GM06990 (cell line): ENCODE data around the gene ERC2.

ENCODE experiments used
- DNase-seq: peaks from one replicate; pipeline ENCODE4 v3.0.0-alpha.2; 2011; ENCODE audit not compliant: insufficient read length; ENCODE audit errors: extremely low read depth
- H3K27me3 ChIP-seq: replicated peaks from 2 replicates; pipeline ENCODE4 v1.6.0; 2011; ENCODE audit warnings: low read length; ENCODE audit not compliant: control insufficient read depth, insufficient read depth
- H3K36me3 ChIP-seq: 2 replicates; pipeline ENCODE4 v1.5.1; 2011; ENCODE audit warnings: low read length; ENCODE audit not compliant: control insufficient read depth, insufficient read depth
- H3K4me3 ChIP-seq: replicated peaks from 2 replicates; pipeline ENCODE4 v1.5.1; 2011; ENCODE audit warnings: low read depth, mild to moderate bottlenecking, control low read depth, low read length
- CTCF ChIP-seq: IDR thresholded peaks from 2 replicates; pipeline ENCODE4 v1.5.1; 2011; ENCODE audit warnings: low read length, control low read depth, mild to moderate bottlenecking, inconsistent platforms; ENCODE audit not compliant: insufficient read depth, poor library complexity, severe bottlenecking

The ERC2 gene

GRCh38 chr3:56398659-56399058, 69.6 kb downstream of the ERC2 start:
- no peak for DNase-seq
- TF ChIP-seq CTCF = no peak
- H3K36me3 ChIP-seq = no peaks in the 10 kb centered on the region
- no peak overlapping the region for H3K4me3 ChIP-seq
- no peaks in the 10 kb centered on the region; the same call in 1 of the 2 replicates for H3K27me3 ChIP-seq

- no peaks in the 10 kb centered on the region for H3K36me3 ChIP-seq
- no peak for DNase-seq
- no peaks in the 10 kb centered on the region; the same call in 1 of the 2 replicates for H3K27me3 ChIP-seq
- no peak for TF ChIP-seq CTCF
- H3K4me3 ChIP-seq = no peak overlapping the region
Measured at GRCh38 chr3:56397798-56398197, 70.5 kb downstream of the ERC2 start.

- DNase-seq = no peak
- no peak for TF ChIP-seq CTCF
Measured at GRCh38 chr3:56389183-56389830, 79.0 kb downstream of the ERC2 start.

GRCh38 chr3:56383092-56383491, 85.2 kb downstream of the ERC2 start:
- Histone ChIP-seq H3K36me3 (no peaks in the 10 kb centered on the region), H3K27me3 (no peaks in the 10 kb centered on the region; the same call in 1 of the 2 replicates), H3K4me3 (no peak overlapping the region)
- no peak for DNase-seq
- no peak for TF ChIP-seq CTCF

More at GRCh38 chr3:56389183-56389830, 79.0 kb downstream of the ERC2 start:
- Histone ChIP-seq H3K27me3 (no peaks in the 10 kb centered on the region), H3K36me3 (no peaks in the 10 kb centered on the region), H3K4me3 (no peak overlapping the region)

- Histone ChIP-seq H3K27me3 (no peaks in the 10 kb centered on the region; the same call in 1 of the 2 replicates), H3K36me3 (no peaks in the 10 kb centered on the region), H3K4me3 (no peak overlapping the region)
- DNase-seq = no peak
- TF ChIP-seq CTCF = no peak
Measured at GRCh38 chr3:56379723-56380287, 88.5 kb downstream of the ERC2 start.

GRCh38 chr3:56375654-56376053, 92.6 kb downstream of the ERC2 start:
- TF ChIP-seq CTCF = no peak
- H3K4me3 ChIP-seq = no peak overlapping the region
- no peak for DNase-seq

More at GRCh38 chr3:56375654-56376053, 92.6 kb downstream of the ERC2 start:
- Histone ChIP-seq H3K36me3 (no peaks in the 10 kb centered on the region), H3K27me3 (no peaks in the 10 kb centered on the region)
